Calu3 (cell line): ENCODE measurements around the gene SPATA2L. TPM values are rescaled to one million over a fixed set of nuclear protein-coding genes. Genes with fewer than 3 reads are reported as not detected.

ENCODE experiments used
- BruUV-seq: library from RNA; stranded (reverse); fragments of 400-500 nt; replicated peaks from 2 replicates; lab custom pipeline; 2021; lab: Mats Ljungman, UMichigan
- CTCF ChIA-PET: fragments of 300-600 bp; sonication (Branson Sonifier 250); formaldehyde crosslinking; loops from one replicate; lab custom pipeline; 2022; ENCODE audit warnings: antibody characterized with exemption; lab: Charles Lee
- DNase-seq: peaks from one replicate; pipeline ENCODE4 v3.0.0; 2022
- H3K27ac Mint-ChIP-seq: one replicate; pipeline ENCODE4 v1.8.0; 2022; ENCODE audit warnings: mixed read lengths; ENCODE audit not compliant: unreplicated experiment
- H3K27me3 Mint-ChIP-seq: one replicate; pipeline ENCODE4 v1.8.0; 2022; ENCODE audit warnings: mixed read lengths; ENCODE audit not compliant: unreplicated experiment
- H3K36me3 Mint-ChIP-seq: one replicate; pipeline ENCODE4 v1.8.0; 2022; ENCODE audit warnings: mild to moderate bottlenecking, moderate library complexity, mixed read lengths; ENCODE audit not compliant: insufficient read depth, unreplicated experiment
- H3K4me1 Mint-ChIP-seq: one replicate; pipeline ENCODE4 v1.8.0; 2022; ENCODE audit warnings: mild to moderate bottlenecking, low read depth, mixed read lengths; ENCODE audit not compliant: unreplicated experiment
- H3K4me3 Mint-ChIP-seq: one replicate; pipeline ENCODE4 v1.8.0; 2022; ENCODE audit warnings: mild to moderate bottlenecking, low read depth, moderate library complexity, mixed read lengths; ENCODE audit not compliant: unreplicated experiment
- H3K9me3 Mint-ChIP-seq: one replicate; pipeline ENCODE4 v1.8.0; 2022; ENCODE audit warnings: low read depth, mixed read lengths; ENCODE audit not compliant: unreplicated experiment
- CTCF ChIP-seq: fragments of 200-600 bp; IDR thresholded peaks from one replicate; pipeline ENCODE4 v1.8.0; 2022; ENCODE audit warnings: antibody characterized with exemption; ENCODE audit not compliant: unreplicated experiment
- intact Hi-C: fragments of 100-400 bp; cut with micrococcal nuclease; formaldehyde crosslinking; loops from one replicate; pipeline ENCODE4 v1.10.0; 2022; ENCODE audit not compliant: unreplicated experiment
- total RNA-seq: library from RNA; stranded (reverse); gene quantifications from 2 replicates; pipeline ENCODE4 v1.2.3, GENCODE V29; 2022

The SPATA2L gene
- total RNA-seq, 1 experiment from 2014 or later, result 20.7 TPM

- no peak for DNase-seq
- intact Hi-C loops, result no loop called here
Measured at GRCh38 chr16:89646906-89647305, 54.6 kb downstream of the SPATA2L start.

More at GRCh38 chr16:89646906-89647305, 54.6 kb downstream of the SPATA2L start:
- Mint-ChIP-seq H3K27ac (no peak overlapping the region), H3K9me3 (no peaks in the 10 kb centered on the region), H3K4me1 (no peaks in the 10 kb centered on the region), H3K4me3 (no peak overlapping the region), H3K36me3 (peaks cover 57% of the 10 kb centered on the region), H3K27me3 (peaks cover 2% of the 10 kb centered on the region)
- CTCF ChIA-PET, result no interaction called here
- no peak for TF ChIP-seq CTCF
- BruUV-seq, result no TSS peak

Other genes with a start within 250 kb of the SPATA2L start
- 227 and 242 TPM in 2 replicates for gene ANKRD11, start 211.1 kb downstream of the SPATA2L start, total RNA-seq
- gene SPG7, start 193.3 kb downstream of the SPATA2L start, total RNA-seq, result 174 and 186 TPM in 2 replicates
- gene RPL13, start 141.0 kb downstream of the SPATA2L start, total RNA-seq, result 1,719 and 1,779 TPM in 2 replicates
- gene CPNE7, start 125.9 kb downstream of the SPATA2L start, total RNA-seq, result 31.3 and 48.2 TPM in 2 replicates
- not detected in 2 replicates for gene DPEP1, start 88.1 kb downstream of the SPATA2L start, total RNA-seq
- 132 and 135 TPM in 2 replicates for gene CHMP1A, start 44.0 kb downstream of the SPATA2L start, total RNA-seq
- 23.5 and 27.3 TPM in 2 replicates for gene SPATA33, start 43.9 kb downstream of the SPATA2L start, total RNA-seq
- 102 and 106 TPM in 2 replicates for gene CDK10, start 15.0 kb downstream of the SPATA2L start, total RNA-seq
- 26.7 and 28.2 TPM in 2 replicates for gene VPS9D1, start 19.2 kb upstream of the SPATA2L start, total RNA-seq
- 30.6 and 37.2 TPM in 2 replicates for gene ZNF276, start 19.8 kb upstream of the SPATA2L start, total RNA-seq
- 127 and 140 TPM in 2 replicates for gene FANCA, start 114.9 kb upstream of the SPATA2L start, total RNA-seq
- gene SPIRE2, start 126.8 kb upstream of the SPATA2L start, total RNA-seq, result 46.3 and 53.1 TPM in 2 replicates
- gene TCF25, start 171.9 kb upstream of the SPATA2L start, total RNA-seq, result 270 and 300 TPM in 2 replicates
- 16.9 and 17.4 TPM in 2 replicates for gene MC1R, start 217.2 kb upstream of the SPATA2L start, total RNA-seq
- 52.1 and 61.5 TPM in 2 replicates for gene TUBB3, start 221.6 kb upstream of the SPATA2L start, total RNA-seq
- gene DEF8, start 247.1 kb upstream of the SPATA2L start, total RNA-seq, result 67.0 and 70.1 TPM in 2 replicates